ENCODE data around the gene AEBP2. TPM values are rescaled to one million over a fixed set of nuclear protein-coding genes. Genes with fewer than 3 reads are reported as not detected.
"Not testable (repeated sequence)": the region's sequence is repeated elsewhere in the genome, so short reads cannot be mapped to it uniquely, and the experiment has no call there.

Gene AEBP2, protein sequence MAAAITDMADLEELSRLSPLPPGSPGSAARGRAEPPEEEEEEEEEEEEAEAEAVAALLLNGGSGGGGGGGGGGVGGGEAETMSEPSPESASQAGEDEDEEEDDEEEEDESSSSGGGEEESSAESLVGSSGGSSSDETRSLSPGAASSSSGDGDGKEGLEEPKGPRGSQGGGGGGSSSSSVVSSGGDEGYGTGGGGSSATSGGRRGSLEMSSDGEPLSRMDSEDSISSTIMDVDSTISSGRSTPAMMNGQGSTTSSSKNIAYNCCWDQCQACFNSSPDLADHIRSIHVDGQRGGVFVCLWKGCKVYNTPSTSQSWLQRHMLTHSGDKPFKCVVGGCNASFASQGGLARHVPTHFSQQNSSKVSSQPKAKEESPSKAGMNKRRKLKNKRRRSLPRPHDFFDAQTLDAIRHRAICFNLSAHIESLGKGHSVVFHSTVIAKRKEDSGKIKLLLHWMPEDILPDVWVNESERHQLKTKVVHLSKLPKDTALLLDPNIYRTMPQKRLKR
- total RNA-seq, result 19.2 and 20.0 TPM in 2 replicates

DNA sequence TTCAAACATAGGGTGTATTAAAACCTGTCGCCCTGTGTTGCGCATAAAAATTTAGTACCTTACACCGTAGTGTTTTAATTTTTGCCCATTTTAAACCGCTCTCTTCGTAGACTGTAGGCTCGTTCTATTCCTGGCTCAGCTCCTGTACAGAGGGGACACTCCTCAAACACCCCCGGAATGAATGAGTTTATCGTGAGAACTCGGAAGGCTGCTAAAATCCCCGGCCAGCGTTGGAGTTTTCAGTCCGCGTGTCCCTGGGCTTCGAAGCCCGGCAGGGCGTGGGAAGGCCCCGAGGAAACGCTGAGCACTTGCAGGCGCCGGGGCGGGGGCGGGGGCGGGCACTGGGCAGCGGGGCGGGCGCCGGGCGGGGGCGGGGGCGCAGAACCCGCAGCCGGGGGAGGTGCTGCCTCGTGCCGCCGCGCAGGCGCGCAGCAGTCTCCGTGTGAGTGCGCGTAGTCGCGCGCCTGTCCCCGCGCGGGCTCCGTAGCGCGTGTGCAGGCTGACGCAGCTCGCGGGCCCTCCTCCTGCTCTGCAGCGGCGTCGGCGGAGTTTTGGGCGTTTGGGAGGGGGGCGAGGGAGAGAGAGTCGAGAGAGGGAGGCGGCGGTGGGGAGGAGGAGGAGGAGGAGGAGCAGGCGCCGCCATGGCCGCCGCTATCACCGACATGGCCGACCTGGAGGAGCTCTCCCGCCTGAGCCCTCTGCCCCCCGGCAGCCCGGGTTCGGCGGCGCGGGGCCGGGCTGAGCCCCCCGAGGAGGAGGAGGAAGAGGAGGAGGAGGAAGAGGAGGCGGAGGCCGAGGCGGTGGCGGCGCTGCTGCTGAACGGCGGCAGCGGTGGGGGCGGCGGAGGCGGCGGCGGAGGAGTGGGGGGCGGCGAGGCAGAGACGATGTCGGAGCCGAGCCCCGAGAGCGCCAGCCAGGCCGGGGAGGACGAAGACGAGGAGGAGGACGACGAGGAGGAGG is at the start of gene AEBP2:
AEBP2 (plus strand) TSS at position 434 of the 960 bp plus-strand sequence; CDS start at position 642, 208 bp downstream.
- Histone ChIP-seq H3K9me3 (ENCODE audit: low read depth, low read length) (no peaks in the 10 kb centered on the region), H2AFZ (ENCODE audit: low read length) (peak within 1 kb of the TSS; percentile 91), H3K79me2 (ENCODE audit: insufficient read depth, low read length) (peaks cover 46% of the 10 kb centered on the region), H3K36me3 (ENCODE audit: insufficient read depth, low read length) (peaks cover 6% of the 10 kb centered on the region), H4K20me1 (ENCODE audit: insufficient read depth, low read length) (peaks cover 33% of the 10 kb centered on the region), H3K4me3 (ENCODE audit: insufficient read depth, low read length) (peak within 1 kb of the TSS; percentile 97), H3K4me2 (ENCODE audit: insufficient read depth, low read length) (peak within 1 kb of the TSS; percentile 93), H3K27ac (ENCODE audit: low read depth, low read length) (peak within 1 kb of the TSS; percentile 96), H3K4me1 (ENCODE audit: insufficient read depth, low read length) (peaks cover 6% of the 10 kb centered on the region), H3K27me3 (ENCODE audit: insufficient read depth, low read length) (no peaks in the 10 kb centered on the region)
- peak; percentile 99 for DNase-seq (ENCODE audit: insufficient read length, low spot score, missing footprints)
- TF ChIP-seq, protein P1, sequence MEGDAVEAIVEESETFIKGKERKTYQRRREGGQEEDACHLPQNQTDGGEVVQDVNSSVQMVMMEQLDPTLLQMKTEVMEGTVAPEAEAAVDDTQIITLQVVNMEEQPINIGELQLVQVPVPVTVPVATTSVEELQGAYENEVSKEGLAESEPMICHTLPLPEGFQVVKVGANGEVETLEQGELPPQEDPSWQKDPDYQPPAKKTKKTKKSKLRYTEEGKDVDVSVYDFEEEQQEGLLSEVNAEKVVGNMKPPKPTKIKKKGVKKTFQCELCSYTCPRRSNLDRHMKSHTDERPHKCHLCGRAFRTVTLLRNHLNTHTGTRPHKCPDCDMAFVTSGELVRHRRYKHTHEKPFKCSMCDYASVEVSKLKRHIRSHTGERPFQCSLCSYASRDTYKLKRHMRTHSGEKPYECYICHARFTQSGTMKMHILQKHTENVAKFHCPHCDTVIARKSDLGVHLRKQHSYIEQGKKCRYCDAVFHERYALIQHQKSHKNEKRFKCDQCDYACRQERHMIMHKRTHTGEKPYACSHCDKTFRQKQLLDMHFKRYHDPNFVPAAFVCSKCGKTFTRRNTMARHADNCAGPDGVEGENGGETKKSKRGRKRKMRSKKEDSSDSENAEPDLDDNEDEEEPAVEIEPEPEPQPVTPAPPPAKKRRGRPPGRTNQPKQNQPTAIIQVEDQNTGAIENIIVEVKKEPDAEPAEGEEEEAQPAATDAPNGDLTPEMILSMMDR (IDR thresholded peaks at IDR 0.05; ENCODE audit: extremely low read depth, low read depth, low read length), result no peak

GRCh38 chr12:19390051-19390598 is 49.2 kb upstream of the AEBP2 start:
- no peaks in the 10 kb centered on the region for H4K20me1 ChIP-seq (ENCODE audit: insufficient read depth, low read length)
- H3K27ac ChIP-seq (ENCODE audit: low read depth, low read length), result no peak overlapping the region
- no peaks in the 10 kb centered on the region for H3K36me3 ChIP-seq (ENCODE audit: insufficient read depth, low read length)
- H3K9me3 ChIP-seq (ENCODE audit: low read depth, low read length), result no peaks in the 10 kb centered on the region
- H3K4me3 ChIP-seq (ENCODE audit: insufficient read depth, low read length), result no peak overlapping the region
- no peaks in the 10 kb centered on the region for H3K27me3 ChIP-seq (ENCODE audit: insufficient read depth, low read length)
- H3K79me2 ChIP-seq (ENCODE audit: insufficient read depth, low read length), result no peaks in the 10 kb centered on the region
- TF ChIP-seq, protein P1 (IDR thresholded peaks at IDR 0.05; ENCODE audit: extremely low read depth, low read depth, low read length), result no peak
- H3K4me1 ChIP-seq (ENCODE audit: insufficient read depth, low read length), result no peaks in the 10 kb centered on the region
- H3K4me2 ChIP-seq (ENCODE audit: insufficient read depth, low read length), result no peak overlapping the region
- DNase-seq (ENCODE audit: insufficient read length, low spot score, missing footprints), result peak; percentile 58
- H2AFZ ChIP-seq (ENCODE audit: low read length), result no peak overlapping the region

DNA sequence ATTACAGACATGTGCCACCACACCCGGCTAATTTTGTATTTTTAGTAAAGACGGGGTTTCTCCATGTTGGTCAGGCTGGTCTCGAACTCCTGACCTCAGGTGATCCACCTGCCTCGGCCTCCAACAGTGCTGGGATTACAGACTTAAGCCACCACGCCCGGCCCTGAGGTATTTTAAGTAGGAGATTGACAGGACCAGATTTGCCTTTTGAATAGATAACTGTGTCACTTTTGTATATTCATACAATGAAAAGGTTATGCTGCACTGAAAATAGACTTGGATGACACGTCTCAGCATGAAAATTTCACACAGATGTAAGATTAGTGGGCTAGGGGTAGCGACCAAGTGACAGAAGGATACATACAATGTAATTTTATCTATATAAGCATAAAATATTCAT is 46.6 kb upstream of the AEBP2 start:
- not testable (repeated sequence) for H4K20me1 ChIP-seq (ENCODE audit: insufficient read depth, low read length); H3K9me3 ChIP-seq (ENCODE audit: low read depth, low read length); DNase-seq (ENCODE audit: insufficient read length, low spot score, missing footprints); H3K36me3 ChIP-seq (ENCODE audit: insufficient read depth, low read length); H3K27me3 ChIP-seq (ENCODE audit: insufficient read depth, low read length); H3K27ac ChIP-seq (ENCODE audit: low read depth, low read length); H3K79me2 ChIP-seq (ENCODE audit: insufficient read depth, low read length); H2AFZ ChIP-seq (ENCODE audit: low read length); H3K4me2 ChIP-seq (ENCODE audit: insufficient read depth, low read length); H3K4me3 ChIP-seq (ENCODE audit: insufficient read depth, low read length); H3K4me1 ChIP-seq (ENCODE audit: insufficient read depth, low read length)

GRCh38 chr12:19394385-19394784 is 44.9 kb upstream of the AEBP2 start:
- Histone ChIP-seq H3K27me3 (ENCODE audit: insufficient read depth, low read length) (no peaks in the 10 kb centered on the region), H3K9me3 (ENCODE audit: low read depth, low read length) (no peaks in the 10 kb centered on the region), H2AFZ (ENCODE audit: low read length) (no peak overlapping the region), H3K4me3 (ENCODE audit: insufficient read depth, low read length) (no peak overlapping the region), H3K4me2 (ENCODE audit: insufficient read depth, low read length) (no peak overlapping the region), H3K27ac (ENCODE audit: low read depth, low read length) (no peak overlapping the region), H3K36me3 (ENCODE audit: insufficient read depth, low read length) (no peaks in the 10 kb centered on the region), H4K20me1 (ENCODE audit: insufficient read depth, low read length) (no peaks in the 10 kb centered on the region), H3K79me2 (ENCODE audit: insufficient read depth, low read length) (no peaks in the 10 kb centered on the region), H3K4me1 (ENCODE audit: insufficient read depth, low read length) (no peaks in the 10 kb centered on the region)
- TF ChIP-seq, protein P1 (IDR thresholded peaks at IDR 0.05; ENCODE audit: extremely low read depth, low read depth, low read length), result no peak
- DNase-seq (ENCODE audit: insufficient read length, low spot score, missing footprints), result no peak
